ENCODE measurements around the gene EPHA6. TPM values are rescaled to one million over a fixed set of nuclear protein-coding genes. Genes with fewer than 3 reads are reported as not detected.

The EPHA6 gene
- total and polyA plus RNA-seq, 2 donors (not counting 1 experiment from before 2014, with no cell fraction given), result not detected

DNA sequence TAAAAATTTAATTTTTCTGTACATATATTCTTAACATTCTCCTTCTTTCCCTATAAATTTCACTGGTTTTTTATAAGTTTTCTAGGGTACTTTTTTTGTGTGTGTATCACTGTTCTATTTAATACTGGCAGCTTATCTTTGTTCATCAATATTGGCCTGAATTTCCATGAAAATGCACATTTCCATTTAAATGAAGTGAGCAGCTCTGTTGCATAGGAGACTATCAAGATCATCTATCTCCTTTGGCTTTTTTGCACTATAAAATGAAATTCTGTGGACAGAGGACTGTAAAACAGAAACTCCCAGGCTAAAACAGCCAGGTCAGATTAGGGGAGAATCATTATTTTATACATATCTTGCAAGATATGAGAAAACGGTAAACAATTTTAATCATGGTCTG is 673.2 kb downstream of the EPHA6 start:
- H3K36me3 ChIP-seq (replicated peaks in 1 of 2; ENCODE audit: control extremely low read depth in 1 of 2, control insufficient read depth in 1 of 2, extremely low read depth in 1 of 2, insufficient read depth in 2 of 2, low read length in 1 of 2), result no peaks in the 10 kb centered on the region
- no peaks in the 10 kb centered on the region for H4K20me1 ChIP-seq (ENCODE audit: control insufficient read depth, insufficient read depth, low read length, poor library complexity, severe bottlenecking)
- no peaks in the 10 kb centered on the region for H3K9me3 ChIP-seq (ENCODE audit: control extremely low read depth in 1 of 3, control insufficient read depth in 2 of 3, insufficient read depth in 1 of 3, low read length in 2 of 3)
- Mint-ChIP-seq H3K4me1 (no peaks in the 10 kb centered on the region), H3K27ac (no peak overlapping the region), H3K9me3 (ENCODE audit: insufficient read depth) (no peaks in the 10 kb centered on the region), H3K27me3 (no peaks in the 10 kb centered on the region), H3K4me3 (no peak overlapping the region)
- DNase-seq, result no peak
- intact Hi-C loops (cut with micrococcal nuclease), result no loop called here
- no peak overlapping the region for H3K4me2 ChIP-seq (replicated peaks; ENCODE audit: low read depth, low read length, poor library complexity, severe bottlenecking)
- no CpG with 5 or more reads among the region's 1 CpG for WGBS (ENCODE audit: insufficient coverage)
- no peak overlapping the region for H3K9ac ChIP-seq (ENCODE audit: low read length)
- H3K4me3 ChIP-seq (ENCODE audit: control extremely low read depth in 1 of 5, extremely low read depth in 1 of 5, insufficient read depth in 1 of 5, low read depth in 2 of 5, low read length in 4 of 5), result no peak overlapping the region
- no peaks in the 10 kb centered on the region for H3K27me3 ChIP-seq (replicated peaks in 1 of 4; ENCODE audit: control extremely low read depth in 1 of 4, control insufficient read depth in 3 of 4, insufficient read depth in 4 of 4, low read length in 3 of 4)
- no peaks in the 10 kb centered on the region for H3K4me1 ChIP-seq (ENCODE audit: control insufficient read depth in 2 of 2, insufficient read depth in 2 of 2, low read length in 2 of 2)
- TF ChIP-seq, protein P1, sequence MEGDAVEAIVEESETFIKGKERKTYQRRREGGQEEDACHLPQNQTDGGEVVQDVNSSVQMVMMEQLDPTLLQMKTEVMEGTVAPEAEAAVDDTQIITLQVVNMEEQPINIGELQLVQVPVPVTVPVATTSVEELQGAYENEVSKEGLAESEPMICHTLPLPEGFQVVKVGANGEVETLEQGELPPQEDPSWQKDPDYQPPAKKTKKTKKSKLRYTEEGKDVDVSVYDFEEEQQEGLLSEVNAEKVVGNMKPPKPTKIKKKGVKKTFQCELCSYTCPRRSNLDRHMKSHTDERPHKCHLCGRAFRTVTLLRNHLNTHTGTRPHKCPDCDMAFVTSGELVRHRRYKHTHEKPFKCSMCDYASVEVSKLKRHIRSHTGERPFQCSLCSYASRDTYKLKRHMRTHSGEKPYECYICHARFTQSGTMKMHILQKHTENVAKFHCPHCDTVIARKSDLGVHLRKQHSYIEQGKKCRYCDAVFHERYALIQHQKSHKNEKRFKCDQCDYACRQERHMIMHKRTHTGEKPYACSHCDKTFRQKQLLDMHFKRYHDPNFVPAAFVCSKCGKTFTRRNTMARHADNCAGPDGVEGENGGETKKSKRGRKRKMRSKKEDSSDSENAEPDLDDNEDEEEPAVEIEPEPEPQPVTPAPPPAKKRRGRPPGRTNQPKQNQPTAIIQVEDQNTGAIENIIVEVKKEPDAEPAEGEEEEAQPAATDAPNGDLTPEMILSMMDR (IDR thresholded peaks at IDR 0.05), result no peak
- no peak for TF ChIP-seq EZH2 (IDR thresholded peaks at IDR 0.05; ENCODE audit: borderline replicate concordance, insufficient read depth, low read depth, low read length, poor library complexity, severe bottlenecking)
- ATAC-seq (ENCODE audit: low read depth), result no peak
- H3K27ac ChIP-seq (ENCODE audit: low read length in 2 of 2), result no peak overlapping the region
- no peaks in the 10 kb centered on the region for H3K79me2 ChIP-seq (ENCODE audit: control insufficient read depth, insufficient read depth, low read length)
- ChIA-PET CTCF (no interaction called here), POLR2A (no interaction called here)
- H2AFZ ChIP-seq (ENCODE audit: insufficient read depth, low read depth, low read length, poor library complexity, severe bottlenecking), result no peak overlapping the region

DNA sequence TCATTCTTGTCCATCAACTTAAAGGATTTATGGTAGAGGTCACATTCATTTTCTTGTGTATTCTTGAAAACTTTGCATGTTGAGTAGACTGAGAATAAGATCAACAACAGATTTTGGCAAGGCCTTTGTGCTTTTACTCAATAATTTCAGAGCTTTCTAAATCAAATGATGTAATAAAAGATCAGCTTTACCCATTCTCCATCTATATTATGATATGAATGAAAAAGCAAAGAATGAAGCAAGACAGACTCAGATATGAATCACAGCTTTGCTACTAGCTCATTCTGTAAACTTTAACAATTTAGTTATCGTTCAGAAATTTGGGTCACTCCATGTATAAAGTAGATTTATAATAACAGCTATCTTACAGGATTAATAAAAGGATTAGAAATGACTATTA is 674.3 kb downstream of the EPHA6 start:
- Mint-ChIP-seq H3K4me3 (no peak overlapping the region), H3K27ac (no peak overlapping the region), H3K9me3 (ENCODE audit: insufficient read depth) (no peaks in the 10 kb centered on the region), H3K27me3 (no peaks in the 10 kb centered on the region), H3K4me1 (no peaks in the 10 kb centered on the region)
- H3K79me2 ChIP-seq (ENCODE audit: control insufficient read depth, insufficient read depth, low read length), result no peaks in the 10 kb centered on the region
- H3K4me3 ChIP-seq (ENCODE audit: control extremely low read depth in 1 of 5, extremely low read depth in 1 of 5, insufficient read depth in 1 of 5, low read depth in 2 of 5, low read length in 4 of 5), result no peak overlapping the region
- no peaks in the 10 kb centered on the region for H3K36me3 ChIP-seq (replicated peaks in 1 of 2; ENCODE audit: control extremely low read depth in 1 of 2, control insufficient read depth in 1 of 2, extremely low read depth in 1 of 2, insufficient read depth in 2 of 2, low read length in 1 of 2)
- H3K27me3 ChIP-seq (replicated peaks in 1 of 4; ENCODE audit: control extremely low read depth in 1 of 4, control insufficient read depth in 3 of 4, insufficient read depth in 4 of 4, low read length in 3 of 4), result no peaks in the 10 kb centered on the region
- POLR2A ChIA-PET, result no interaction called here
- TF ChIP-seq EZH2 (IDR thresholded peaks at IDR 0.05; ENCODE audit: borderline replicate concordance, insufficient read depth, low read depth, low read length, poor library complexity, severe bottlenecking), result no peak
- TF ChIP-seq, protein P1 (IDR thresholded peaks at IDR 0.05), result no peak
- intact Hi-C loops (cut with micrococcal nuclease), result no loop called here
- DNase-seq, result no peak
- no peak for ATAC-seq (ENCODE audit: low read depth)
- H3K4me2 ChIP-seq (replicated peaks; ENCODE audit: low read depth, low read length, poor library complexity, severe bottlenecking), result no peak overlapping the region
- H3K9me3 ChIP-seq (ENCODE audit: control extremely low read depth in 1 of 3, control insufficient read depth in 2 of 3, insufficient read depth in 1 of 3, low read length in 2 of 3), result no peaks in the 10 kb centered on the region
- H4K20me1 ChIP-seq (ENCODE audit: control insufficient read depth, insufficient read depth, low read length, poor library complexity, severe bottlenecking), result no peaks in the 10 kb centered on the region
- no peak overlapping the region for H2AFZ ChIP-seq (ENCODE audit: insufficient read depth, low read depth, low read length, poor library complexity, severe bottlenecking)
- H3K9ac ChIP-seq (ENCODE audit: low read length), result no peak overlapping the region
- WGBS (ENCODE audit: insufficient coverage), result no CpG with 5 or more reads among the region's 1 CpG
- H3K4me1 ChIP-seq (ENCODE audit: control insufficient read depth in 2 of 2, insufficient read depth in 2 of 2, low read length in 2 of 2), result no peaks in the 10 kb centered on the region
- CTCF ChIA-PET, result no interaction called here
- H3K27ac ChIP-seq (ENCODE audit: low read length in 2 of 2), result no peak overlapping the region

Data from B cell (primary cell).